MM.1S (cell line): ENCODE results near the gene PHF24.

ENCODE experiments used
- DNase-seq: peaks from one replicate; pipeline ENCODE4 v3.0.0-alpha.2; 2015
- H2AFZ ChIP-seq: fragments of 300-600 bp; sonication (generic); 2 replicates; pipeline ENCODE4 v1.6.0; 2016; ENCODE audit warnings: antibody characterized with exemption, low read length
- H3F3A ChIP-seq: fragments of 300-600 bp; sonication (generic); 2 replicates; pipeline ENCODE4 v1.6.1; 2016; ENCODE audit warnings: mild to moderate bottlenecking, antibody characterized with exemption, low read length, moderate library complexity, mixed read lengths; ENCODE audit not compliant: insufficient read depth
- H3K27ac ChIP-seq: fragments of 300-600 bp; sonication (generic); 2 replicates; pipeline ENCODE4 v1.5.1; 2016; ENCODE audit warnings: mild to moderate bottlenecking, low read length
- H3K27me3 ChIP-seq: fragments of 300-600 bp; sonication (generic); replicated peaks from 2 replicates; pipeline ENCODE4 v1.6.0; 2016; ENCODE audit warnings: low read length; ENCODE audit not compliant: insufficient read depth
- H3K36me3 ChIP-seq: fragments of 300-600 bp; sonication (generic); replicated peaks from 2 replicates; pipeline ENCODE4 v1.6.1; 2016; ENCODE audit warnings: mild to moderate bottlenecking, low read length, mixed read lengths; ENCODE audit not compliant: insufficient read depth
- H3K4me1 ChIP-seq: fragments of 300-600 bp; sonication (generic); 2 replicates; pipeline ENCODE4 v1.6.1; 2016; ENCODE audit warnings: low read length, mixed read lengths
- H3K4me2 ChIP-seq: fragments of 300-600 bp; sonication (generic); 2 replicates; pipeline ENCODE4 v1.6.0; 2016; ENCODE audit warnings: low read depth, low read length
- H3K4me3 ChIP-seq: fragments of 300-600 bp; sonication (generic); 2 replicates; pipeline ENCODE4 v1.5.1; 2016; ENCODE audit warnings: low read length, mixed read lengths
- H3K79me2 ChIP-seq: fragments of 300-600 bp; sonication (generic); 2 replicates; pipeline ENCODE4 v1.6.1; 2016; ENCODE audit warnings: mixed run types, low read length, mixed read lengths
- H3K9ac ChIP-seq: fragments of 300-600 bp; sonication (generic); 2 replicates; pipeline ENCODE4 v1.6.1; 2016; ENCODE audit warnings: low read length, mixed read lengths
- H3K9me2 ChIP-seq: fragments of 300-600 bp; sonication (generic); replicated peaks from 2 replicates; pipeline ENCODE4 v1.6.1; 2016; ENCODE audit warnings: mild to moderate bottlenecking, low read length, mixed read lengths; ENCODE audit not compliant: insufficient read depth
- H3K9me3 ChIP-seq: fragments of 300-600 bp; sonication (generic); replicated peaks from 2 replicates; pipeline ENCODE4 v1.6.1; 2016; ENCODE audit warnings: mild to moderate bottlenecking, low read length, mixed read lengths; ENCODE audit not compliant: insufficient read depth
- H4K20me1 ChIP-seq: fragments of 300-600 bp; sonication (generic); 2 replicates; pipeline ENCODE4 v1.6.1; 2016; ENCODE audit warnings: mild to moderate bottlenecking, low read length, moderate library complexity, mixed read lengths; ENCODE audit not compliant: insufficient read depth
- CTCF ChIP-seq: fragments of 300-600 bp; sonication (generic); IDR thresholded peaks from 2 replicates; pipeline ENCODE4 v1.5.1; 2016; ENCODE audit warnings: antibody characterized with exemption, low read length, mixed read lengths
- EZH2 ChIP-seq: fragments of 300-600 bp; sonication (generic); optimal IDR thresholded peaks from 2 replicates; pipeline ENCODE3; 2017; ENCODE audit warnings: low read depth, mild to moderate bottlenecking, antibody characterized with exemption, low read length, mixed read lengths
- EZH2phosphoT487 ChIP-seq: fragments of 300-600 bp; sonication (generic); IDR thresholded peaks from 2 replicates; pipeline ENCODE4 v1.6.1; 2018; ENCODE audit warnings: antibody characterized with exemption, low read length

The PHF24 gene

DNA sequence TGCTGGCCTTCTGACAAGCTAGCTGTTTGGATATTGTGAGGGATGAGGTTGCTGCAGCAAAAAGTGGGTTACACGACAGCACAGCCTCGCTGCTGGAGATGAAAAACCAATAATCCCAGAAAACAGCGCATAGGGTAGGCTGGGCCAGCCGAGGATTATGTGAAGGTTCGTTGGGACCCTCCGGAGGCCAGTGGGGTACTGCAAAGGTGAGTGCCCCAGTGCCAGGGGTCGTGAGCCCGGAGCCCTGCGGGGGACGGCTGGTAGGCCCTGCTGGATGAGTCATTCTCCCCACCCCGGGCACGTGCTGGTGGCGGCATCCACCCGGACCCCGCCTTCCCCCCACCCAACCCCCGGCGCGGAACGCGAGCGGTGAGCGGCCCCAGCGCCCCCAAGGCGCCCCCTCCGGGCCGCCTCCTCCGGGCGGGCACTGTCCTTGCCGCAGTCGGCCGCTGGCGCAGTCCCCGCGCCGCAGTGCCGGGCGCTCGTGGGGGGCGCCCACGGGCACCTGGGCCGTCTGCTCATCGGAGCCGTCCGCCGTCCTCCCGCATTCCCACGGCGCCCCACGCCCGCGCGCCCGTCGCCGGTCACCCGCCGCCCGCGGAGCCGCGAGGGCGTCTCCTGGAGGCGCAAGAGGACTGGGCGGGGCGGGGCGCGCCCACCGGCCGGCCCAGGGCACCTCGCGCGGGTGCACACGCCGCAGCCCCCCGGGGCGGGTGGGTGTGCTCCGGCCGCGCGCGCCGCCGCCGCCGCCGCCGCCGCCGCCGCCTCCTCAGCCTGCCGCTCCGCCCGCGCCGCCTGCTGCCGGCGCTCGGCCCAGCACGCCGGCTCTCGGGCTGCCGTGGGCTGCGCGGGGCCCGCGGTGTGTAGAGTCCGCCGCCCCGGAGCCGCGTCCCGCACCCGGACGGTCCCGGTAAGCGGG lies at the start of gene PHF24:
PHF24 (plus strand) TSS at position 794 of the 919 bp plus-strand sequence. CDS start 13,014 bp downstream, outside the sequence.
- DNase-seq = peak; percentile 44
- H3K9me3 ChIP-seq = no peaks in the 10 kb centered on the region
- H3K36me3 ChIP-seq = no peaks in the 10 kb centered on the region
- H3K4me1 ChIP-seq = no peaks in the 10 kb centered on the region
- H3K27ac ChIP-seq = no peak within 1 kb of the TSS
- peaks cover 30% of the 10 kb centered on the region; the same call in 1 of the 2 replicates for H3K27me3 ChIP-seq
- H3K9me2 ChIP-seq = no peaks in the 10 kb centered on the region
- no peak within 1 kb of the TSS for H2AFZ ChIP-seq
- TF ChIP-seq CTCF = no peak
- H3K79me2 ChIP-seq = no peaks in the 10 kb centered on the region
- no peaks in the 10 kb centered on the region for H4K20me1 ChIP-seq
- no peak within 1 kb of the TSS for H3K9ac ChIP-seq
- H3K4me2 ChIP-seq = peak within 1 kb of the TSS; percentile 75; the same call in 1 of the 2 replicates
- peak within 1 kb of the TSS; percentile 50 for H3K4me3 ChIP-seq
- H3F3A ChIP-seq = no peaks in the 10 kb centered on the region

- Histone ChIP-seq H3K27me3 (no peaks in the 10 kb centered on the region), H3K4me3 (no peak overlapping the region), H3K36me3 (no peaks in the 10 kb centered on the region), H3K4me1 (no peaks in the 10 kb centered on the region), H3F3A (no peaks in the 10 kb centered on the region), H3K9me2 (no peaks in the 10 kb centered on the region), H3K27ac (no peak overlapping the region), H3K79me2 (no peaks in the 10 kb centered on the region), H4K20me1 (no peaks in the 10 kb centered on the region), H3K4me2 (no peak overlapping the region), H3K9ac (no peak overlapping the region), H2AFZ (no peak overlapping the region), H3K9me3 (no peaks in the 10 kb centered on the region)
- DNase-seq = no peak
- TF ChIP-seq EZH2 = no peak
- no peak for TF ChIP-seq CTCF
- TF ChIP-seq EZH2phosphoT487 = no peak
These were observed 31.0 kb upstream of the PHF24 start for GRCh38 chr9:34927061-34927460.

DNA sequence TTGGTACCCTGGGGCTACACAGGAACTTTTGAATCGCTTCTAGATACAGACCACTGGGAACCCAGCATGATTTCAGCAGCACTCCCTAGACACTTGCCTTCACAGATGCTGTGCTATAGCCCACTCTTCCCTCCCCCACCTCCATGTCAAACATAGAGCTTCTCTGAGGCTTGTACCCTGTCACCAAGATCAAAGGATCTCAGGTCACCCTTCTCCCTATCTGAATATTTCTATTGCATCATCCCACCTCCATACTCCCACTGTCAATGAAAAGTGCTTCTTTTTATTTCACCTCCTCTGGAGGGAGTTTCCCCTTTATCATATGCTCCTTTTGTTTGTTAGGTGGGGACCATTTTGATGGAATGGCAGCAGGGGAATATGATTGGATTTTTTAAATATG lies 29.2 kb upstream of the PHF24 start:
- Histone ChIP-seq H4K20me1 (no peaks in the 10 kb centered on the region), H3F3A (no peaks in the 10 kb centered on the region), H3K4me1 (no peaks in the 10 kb centered on the region), H3K4me2 (no peak overlapping the region), H2AFZ (no peak overlapping the region), H3K4me3 (no peak overlapping the region), H3K27ac (no peak overlapping the region), H3K27me3 (no peaks in the 10 kb centered on the region), H3K9me3 (no peaks in the 10 kb centered on the region), H3K9ac (no peak overlapping the region), H3K79me2 (no peaks in the 10 kb centered on the region), H3K36me3 (no peaks in the 10 kb centered on the region), H3K9me2 (no peaks in the 10 kb centered on the region)
- no peak for TF ChIP-seq CTCF
- TF ChIP-seq EZH2phosphoT487 = no peak
- TF ChIP-seq EZH2 = no peak
- DNase-seq = no peak
